ENCODE measurements around the gene SORL1-AS1.

- no peak for TF ChIP-seq YY1 (IDR thresholded peaks at IDR 0.05; ENCODE audit: insufficient read depth, insufficient read length)
- TF ChIP-seq SUZ12 (IDR thresholded peaks at IDR 0.05; ENCODE audit: extremely low read depth, insufficient read depth, insufficient read length) = no peak
- TF ChIP-seq ZNF274 (IDR thresholded peaks at IDR 0.05; ENCODE audit: low read depth, low read length) = no peak
Measured at GRCh38 chr11:121474680-121475079, 21.9 kb upstream of the SORL1-AS1 start.

Measured in NT2/D1 (cell line).